Liver (tissue), 9 donors: ENCODE results near the gene TSPAN16. TPM values are rescaled to one million over a fixed set of nuclear protein-coding genes. Genes with fewer than 3 reads are reported as not detected.

ENCODE experiments used
- DNase-seq: peaks from one replicate; pipeline ENCODE4 v3.0.0-alpha.2; 2017; ENCODE audit warnings: low spot score
- H3K27ac ChIP-seq, 2 donors: one replicate each; pipeline ENCODE4 v1.7.0; 2013; ENCODE audit warnings: inconsistent platforms in 2 of 2, low read length in 2 of 2, control low read depth in 1 of 2, low read depth in 1 of 2, mild to moderate bottlenecking in 1 of 2
- H3K27me3 ChIP-seq, 4 donors: one replicate each; pipeline versions ENCODE4 v1.6.1 to v1.7.0; 2013; ENCODE audit warnings: low read length in 3 of 4, inconsistent platforms in 1 of 4, mild to moderate bottlenecking in 1 of 4, moderate library complexity in 1 of 4; ENCODE audit not compliant: control insufficient read depth in 4 of 4, insufficient read depth in 4 of 4
- H3K36me3 ChIP-seq, 4 donors: one replicate each; pipeline versions ENCODE4 v1.6.1 to v1.7.0; 2013; ENCODE audit warnings: low read length in 3 of 4, mild to moderate bottlenecking in 3 of 4, low read depth in 1 of 4, moderate library complexity in 1 of 4; ENCODE audit not compliant: control insufficient read depth in 4 of 4, insufficient read depth in 3 of 4
- H3K4me1 ChIP-seq, 4 donors: one replicate each; pipeline versions ENCODE4 v1.6.1 to v1.7.0; 2013; ENCODE audit warnings: low read length in 3 of 4, mild to moderate bottlenecking in 3 of 4, moderate library complexity in 1 of 4; ENCODE audit not compliant: control insufficient read depth in 4 of 4, insufficient read depth in 4 of 4
- H3K4me3 ChIP-seq, 3 donors: one replicate each; pipeline versions ENCODE4 v1.6.1 to v1.7.0; 2013; ENCODE audit warnings: low read length in 3 of 3, control low read depth in 1 of 3, low read depth in 1 of 3, mild to moderate bottlenecking in 1 of 3
- H3K9ac ChIP-seq, 2 donors: one replicate each; pipeline ENCODE4 v1.7.0; 2013; ENCODE audit warnings: low read length in 2 of 2, mild to moderate bottlenecking in 2 of 2, moderate library complexity in 2 of 2, control low read depth in 1 of 2, low read depth in 1 of 2
- H3K9me3 ChIP-seq, 4 donors: one replicate each; pipeline versions ENCODE4 v1.6.1 to v1.7.0; 2013; ENCODE audit warnings: low read length in 3 of 4; ENCODE audit not compliant: control insufficient read depth in 4 of 4
- ATF3 ChIP-seq: IDR thresholded peaks from 2 replicates; pipeline ENCODE4 v1.6.1; 2016; ENCODE audit warnings: antibody characterized with exemption
- CTCF ChIP-seq: fragments of 150-350 bp; IDR thresholded peaks from 2 replicates; pipeline ENCODE4 v1.5.1; 2017; ENCODE audit warnings: improper control_type of control experiment, low read depth, low read length; ENCODE audit not compliant: missing input control
- EGR1 ChIP-seq, 2 donors: IDR thresholded peaks; 2 replicates each; pipeline ENCODE4 v1.6.1; 2016 to 2018; ENCODE audit warnings: antibody characterized with exemption in 2 of 2, low read depth in 2 of 2
- FOXA1 ChIP-seq: IDR thresholded peaks from 2 replicates; pipeline ENCODE4 v1.6.1; 2016; ENCODE audit warnings: antibody characterized with exemption
- FOXA2 ChIP-seq: IDR thresholded peaks from 2 replicates; pipeline ENCODE4 v1.6.1; 2016; ENCODE audit warnings: antibody characterized with exemption
- GABPA ChIP-seq, 2 donors: IDR thresholded peaks in 1 of 2; conservative IDR thresholded peaks in 1 of 2; 2 replicates each; pipeline ENCODE4 v1.6.1; 2016; ENCODE audit warnings: antibody characterized with exemption in 2 of 2, mild to moderate bottlenecking in 1 of 2, moderate library complexity in 1 of 2
- HNF4A ChIP-seq, 2 donors: conservative IDR thresholded peaks; 2 replicates each; pipeline ENCODE4 v1.6.1; 2016; ENCODE audit warnings: antibody characterized with exemption in 2 of 2, mild to moderate bottlenecking in 2 of 2
- HNF4G ChIP-seq: IDR thresholded peaks from 2 replicates; pipeline ENCODE4 v1.6.1; 2016; ENCODE audit warnings: antibody characterized with exemption
- JUND ChIP-seq, 2 donors: IDR thresholded peaks; 2 replicates each; pipeline ENCODE4 v1.6.1; 2016; ENCODE audit warnings: antibody characterized with exemption in 2 of 2
- MAX ChIP-seq: IDR thresholded peaks from 2 replicates; pipeline ENCODE4 v1.6.1; 2016; ENCODE audit warnings: antibody characterized with exemption
- NR2F2 ChIP-seq: IDR thresholded peaks from 2 replicates; pipeline ENCODE4 v1.6.1; 2016; ENCODE audit warnings: antibody characterized with exemption
- RAD21 ChIP-seq, 2 donors: IDR thresholded peaks; 2 replicates each; pipeline ENCODE4 v1.6.1; 2016; ENCODE audit warnings: antibody characterized with exemption in 2 of 2, mild to moderate bottlenecking in 2 of 2
- REST ChIP-seq: IDR thresholded peaks from 2 replicates; pipeline ENCODE4 v1.6.1; 2016; ENCODE audit warnings: antibody characterized with exemption, mild to moderate bottlenecking
- RXRA ChIP-seq, 2 donors: IDR thresholded peaks; 2 replicates each; pipeline ENCODE4 v1.6.1; 2017 to 2018; ENCODE audit warnings: antibody characterized with exemption in 2 of 2, mild to moderate bottlenecking in 1 of 2
- SP1 ChIP-seq: IDR thresholded peaks from 2 replicates; pipeline ENCODE4 v1.6.1; 2018; ENCODE audit warnings: antibody characterized with exemption, mild to moderate bottlenecking
- TAF1 ChIP-seq: conservative IDR thresholded peaks from 2 replicates; pipeline ENCODE4 v1.6.1; 2016; ENCODE audit warnings: antibody characterized with exemption, mild to moderate bottlenecking
- YY1 ChIP-seq: IDR thresholded peaks from 2 replicates; pipeline ENCODE4 v1.6.1; 2016; ENCODE audit warnings: antibody characterized with exemption, mild to moderate bottlenecking
- WGBS: extraction: QIAGEN DNeasy Blood & Tissue Kit; methylation state at CpG from one replicate; pipeline ENCODE4 v1.1.7; 2013; 5-methylcytosine and 5-hydroxymethylcytosine counted together
- polyA plus RNA-seq, 2 donors: library from polyadenylated mRNA; stranded (reverse) in 1 of 2; unstranded in 1 of 2; fragments of 200-250 nt in 1 of 2; fragments of >200 nt in 1 of 2; fragmentation: Nextera tagmentation in 1 of 2; extraction: Ambion mirVana in 1 of 2; gene quantifications; one replicate each; pipeline versions ENCODE4 v1.2.1 to v1.2.3, GENCODE V29; 2013 to 2015
- total RNA-seq, 2 donors: library from RNA; depleted of rRNA; stranded (reverse); fragments of >200 nt; gene quantifications; one replicate each; pipeline ENCODE4 v1.2.3, GENCODE V29; 2014
- donor health status: healthy.
- donor health status: healthy.
- donor health status: healthy.
- donor health status: healthy.
- donor health status: healthy.

TSPAN16 gene
- total and polyA plus RNA-seq, 4 donors = not detected

GRCh38 chr19:11251217-11251616, 44.7 kb upstream of the TSPAN16 start:
- TF ChIP-seq HNF4A (conservative IDR thresholded peaks at IDR 0.05) (no peak), FOXA1 (no peak), ATF3 (no peak), EGR1 (IDR thresholded peaks at IDR 0.05; ENCODE audit: low read depth in 2 of 2) (no peak), TAF1 (no peak)
- no peak overlapping the region for H3K27ac ChIP-seq
- H3K27me3 ChIP-seq = no peaks in the 10 kb centered on the region
- WGBS = 97% methylated on average over 4 of the region's 4 CpGs
- H3K36me3 ChIP-seq = no peaks in the 10 kb centered on the region
- H3K9me3 ChIP-seq = no peaks in the 10 kb centered on the region
- peaks cover 0 to 5% (median 0%) of the 10 kb centered on the region in 4 donors for H3K4me1 ChIP-seq
- no peak overlapping the region for H3K4me3 ChIP-seq
- H3K9ac ChIP-seq = no peak overlapping the region
- no peak for DNase-seq

GRCh38 chr19:11251650-11252314, 44.2 kb upstream of the TSPAN16 start:
- Histone ChIP-seq H3K9ac (no peak overlapping the region), H3K27ac (peak overlapping the region in 1 of 2 donors; percentile 50), H3K36me3 (no peaks in the 10 kb centered on the region), H3K4me1 (peaks cover 0 to under 1% (median 0%) of the 10 kb centered on the region in 4 donors), H3K27me3 (no peaks in the 10 kb centered on the region), H3K9me3 (no peaks in the 10 kb centered on the region), H3K4me3 (no peak overlapping the region)
- WGBS = 83% methylated on average over 11 of the region's 11 CpGs
- peak in 1 of 2 donors; percentile 7 for TF ChIP-seq RXRA (IDR thresholded peaks at IDR 0.05)
- TF ChIP-seq NR2F2 = no peak
- DNase-seq = no peak

- Histone ChIP-seq H3K9me3 (no peaks in the 10 kb centered on the region), H3K36me3 (no peaks in the 10 kb centered on the region), H3K27ac (peak overlapping the region in 1 of 2 donors; percentile 13), H3K9ac (no peak overlapping the region), H3K4me3 (no peak overlapping the region), H3K27me3 (no peaks in the 10 kb centered on the region), H3K4me1 (no peaks in the 10 kb centered on the region)
- TF ChIP-seq ATF3 (no peak), NR2F2 (no peak), TAF1 (no peak), SP1 (no peak), HNF4G (no peak), RXRA (IDR thresholded peaks at IDR 0.05) (no peak), GABPA (IDR thresholded peaks at IDR 0.05 in 1 of 2, conservative IDR thresholded peaks at IDR 0.05 in 1 of 2) (no peak), CTCF (no peak), FOXA2 (no peak), MAX (no peak), RAD21 (IDR thresholded peaks at IDR 0.05) (no peak), YY1 (no peak), EGR1 (IDR thresholded peaks at IDR 0.05; ENCODE audit: low read depth in 2 of 2) (no peak), FOXA1 (no peak), REST (no peak), JUND (IDR thresholded peaks at IDR 0.05) (no peak)
- 93% methylated on average over 19 of the region's 19 CpGs for WGBS
- no peak for DNase-seq
Observed at GRCh38 chr19:11252665-11253355, 43.1 kb upstream of the TSPAN16 start.
